CD4-positive, alpha-beta T cell treated with Interleukin-1 beta for 1 hour (primary cell): ENCODE results near the gene OR10AD1.
A peak's percentile ranks its signal among the peaks of the same experiment; 100 is the strongest.
"Not testable (repeated sequence)": the region's sequence is repeated elsewhere in the genome, so short reads cannot be mapped to it uniquely, and the experiment has no call there.

Experiments
- DNase-seq, 2 donors: peaks; one replicate each; pipeline ENCODE4 v3.0.0-alpha.2; 2020 to 2022

The OR10AD1 gene

GRCh38 chr12:48203192-48203591, at the start of gene OR10AD1:
Gene OR10AD1 (minus strand): TSS chr12:48203292. CDS start chr12:48203292, 0 bp downstream.
- no peak for DNase-seq

GRCh38 chr12:48247181-48247966, 44.3 kb upstream of the OR10AD1 start:
- no peak for DNase-seq

- no peak for DNase-seq
These were observed 34.1 kb upstream of the OR10AD1 start for GRCh38 chr12:48237162-48237561.

- no peak for DNase-seq
These were observed 32.8 kb upstream of the OR10AD1 start for GRCh38 chr12:48235796-48236333.

- not testable (repeated sequence) for DNase-seq
These were observed 28.3 kb upstream of the OR10AD1 start for GRCh38 chr12:48231169-48231958.

GRCh38 chr12:48224533-48224932, 21.4 kb upstream of the OR10AD1 start:
- DNase-seq, result not testable (repeated sequence)

- no peak for DNase-seq
These were observed 18.6 kb upstream of the OR10AD1 start for GRCh38 chr12:48221645-48222044.

- no peak for DNase-seq
These were observed 17.6 kb upstream of the OR10AD1 start for GRCh38 chr12:48220701-48221100.

GRCh38 chr12:48219631-48220030, 16.5 kb upstream of the OR10AD1 start:
- DNase-seq, result no peak

GRCh38 chr12:48216785-48217184, 13.7 kb upstream of the OR10AD1 start:
- peak in 1 of 2 donors; percentile 7 for DNase-seq

- DNase-seq, result not testable (repeated sequence)
These were observed 6.4 kb upstream of the OR10AD1 start for GRCh38 chr12:48209495-48209894.

GRCh38 chr12:48202766-48203165, 326 bp downstream of the OR10AD1 start:
- DNase-seq, result no peak

GRCh38 chr12:48201516-48201915, 1.6 kb downstream of the OR10AD1 start:
- no peak for DNase-seq

- no peak for DNase-seq
These were observed 2.0 kb downstream of the OR10AD1 start for GRCh38 chr12:48201091-48201490.

- DNase-seq, result no peak
These were observed 3.3 kb downstream of the OR10AD1 start for GRCh38 chr12:48199774-48200221.

GRCh38 chr12:48198985-48199384, 4.1 kb downstream of the OR10AD1 start:
- DNase-seq, result no peak

- peak in 1 of 2 donors; percentile 11 for DNase-seq
These were observed 4.5 kb downstream of the OR10AD1 start for GRCh38 chr12:48198672-48198971.

- DNase-seq, result peak; percentile 94
These were observed 5.0 kb downstream of the OR10AD1 start for GRCh38 chr12:48197971-48198671.

GRCh38 chr12:48197549-48197970, 5.5 kb downstream of the OR10AD1 start:
- DNase-seq, result peak; percentile 3 to 53

GRCh38 chr12:48194799-48195201, 8.3 kb downstream of the OR10AD1 start:
- no peak for DNase-seq

GRCh38 chr12:48193623-48194022, 9.5 kb downstream of the OR10AD1 start:
- no peak for DNase-seq

- DNase-seq, result no peak
These were observed 10.2 kb downstream of the OR10AD1 start for GRCh38 chr12:48192861-48193260.

- DNase-seq, result no peak
These were observed 12.0 kb downstream of the OR10AD1 start for GRCh38 chr12:48191096-48191495.
